ENCODE results near the gene KCNK5.

Gene KCNK5

GRCh38 chr6:39228111-39228971, 934 bp downstream of the KCNK5 start:
- Histone ChIP-seq H3K9ac (no peak overlapping the region), H3K27me3 (peaks cover 33 to 45% (median 41%) of the 10 kb centered on the region in 11 experiments), H4K20me1 (no peaks in the 10 kb centered on the region), H3K27ac (no peak overlapping the region), H3K9me3 (replicated peaks in 1 of 11) (peaks cover 13 to 25% (median 16%) of the 10 kb centered on the region in 11 experiments), H3K36me3 (no peaks in the 10 kb centered on the region), H3K4me2 (no peak overlapping the region), H3K4me1 (peaks cover 0 to 16% (median 10%) of the 10 kb centered on the region in 10 experiments; a peak in 14 of 20 replicates), H3K4me3 (no peak overlapping the region)
- TF ChIP-seq Cebpa-rat (IDR thresholded peaks at IDR 0.05), result no peak

- Histone ChIP-seq H3K27me3 (peaks cover 33 to 45% (median 41%) of the 10 kb centered on the region in 11 experiments), H3K4me3 (no peak overlapping the region), H3K9ac (no peak overlapping the region), H3K36me3 (no peaks in the 10 kb centered on the region), H3K9me3 (replicated peaks in 1 of 11) (peaks cover 14 to 25% (median 19%) of the 10 kb centered on the region in 11 experiments), H3K27ac (no peak overlapping the region), H3K4me1 (peaks cover 0 to 16% (median 11%) of the 10 kb centered on the region in 10 experiments; a peak in 14 of 20 replicates), H4K20me1 (no peaks in the 10 kb centered on the region), H3K4me2 (no peak overlapping the region)
- no peak for TF ChIP-seq Cebpa-rat (IDR thresholded peaks at IDR 0.05)
Measured at GRCh38 chr6:39227476-39227875, 1.8 kb downstream of the KCNK5 start.

- no peak for TF ChIP-seq Cebpa-rat (IDR thresholded peaks at IDR 0.05)
- Histone ChIP-seq H3K4me1 (peaks cover 0 to 16% (median 11%) of the 10 kb centered on the region in 10 experiments; a peak in 14 of 20 replicates), H3K36me3 (no peaks in the 10 kb centered on the region), H3K4me2 (peak overlapping the region in 6 of 11 experiments; percentile 31 to 74 (median 62); a peak in 11 of 22 replicates), H3K27me3 (peaks cover 33 to 45% (median 41%) of the 10 kb centered on the region in 11 experiments), H3K27ac (no peak overlapping the region), H4K20me1 (no peaks in the 10 kb centered on the region), H3K9ac (no peak overlapping the region), H3K4me3 (no peak overlapping the region), H3K9me3 (replicated peaks in 1 of 11) (peaks cover 14 to 29% (median 22%) of the 10 kb centered on the region in 11 experiments)
Measured at GRCh38 chr6:39226639-39227329, 2.5 kb downstream of the KCNK5 start.

- peaks cover 33 to 45% (median 39%) of the 10 kb centered on the region in 11 experiments for H3K27me3 ChIP-seq
- TF ChIP-seq Cebpa-rat (IDR thresholded peaks at IDR 0.05), result no peak
- no peaks in the 10 kb centered on the region for H3K36me3 ChIP-seq
- H3K4me2 ChIP-seq, result peak overlapping the region in 9 of 11 experiments; percentile 2 to 74 (median 61); a peak in 13 of 22 replicates
- no peaks in the 10 kb centered on the region for H4K20me1 ChIP-seq
- no peak overlapping the region for H3K9ac ChIP-seq
- H3K4me3 ChIP-seq, result no peak overlapping the region
- peaks cover 0 to 16% (median 11%) of the 10 kb centered on the region in 10 experiments; a peak in 14 of 20 replicates for H3K4me1 ChIP-seq
- H3K27ac ChIP-seq, result no peak overlapping the region
- H3K9me3 ChIP-seq (replicated peaks in 1 of 11), result peaks cover 14 to 29% (median 22%) of the 10 kb centered on the region in 11 experiments
Measured at GRCh38 chr6:39225946-39226437, 3.3 kb downstream of the KCNK5 start.

- H3K4me1 ChIP-seq, result peaks cover 0 to 16% (median 11%) of the 10 kb centered on the region in 10 experiments; a peak in 14 of 20 replicates
- H3K36me3 ChIP-seq, result no peaks in the 10 kb centered on the region
- H4K20me1 ChIP-seq, result no peaks in the 10 kb centered on the region
- no peak overlapping the region for H3K9ac ChIP-seq
- H3K27me3 ChIP-seq, result peaks cover 33 to 41% (median 35%) of the 10 kb centered on the region in 11 experiments
- peak overlapping the region in 6 of 11 experiments; percentile 17 to 74 (median 62); a peak in 10 of 22 replicates for H3K4me2 ChIP-seq
- H3K27ac ChIP-seq, result no peak overlapping the region
- no peak overlapping the region for H3K4me3 ChIP-seq
- no peak for TF ChIP-seq Cebpa-rat (IDR thresholded peaks at IDR 0.05)
- peaks cover 14 to 29% (median 22%) of the 10 kb centered on the region in 11 experiments for H3K9me3 ChIP-seq (replicated peaks in 1 of 11)
Measured at GRCh38 chr6:39225543-39225942, 3.7 kb downstream of the KCNK5 start.

- TF ChIP-seq Cebpa-rat (IDR thresholded peaks at IDR 0.05), result no peak
- peaks cover 24 to 32% (median 26%) of the 10 kb centered on the region in 11 experiments for H3K27me3 ChIP-seq
- no peak overlapping the region for H3K9ac ChIP-seq
Measured at GRCh38 chr6:39224523-39225182, 4.6 kb downstream of the KCNK5 start.

GRCh38 chr6:39224011-39224410, 5.3 kb downstream of the KCNK5 start:
- TF ChIP-seq Cebpa-rat (IDR thresholded peaks at IDR 0.05), result no peak
- no peaks in the 10 kb centered on the region for H4K20me1 ChIP-seq
- peaks cover 0 to 19% (median 12%) of the 10 kb centered on the region in 10 experiments; a peak in 14 of 20 replicates for H3K4me1 ChIP-seq
- H3K4me3 ChIP-seq, result no peak overlapping the region
- H3K27me3 ChIP-seq, result peaks cover 18 to 26% (median 20%) of the 10 kb centered on the region in 11 experiments
- H3K27ac ChIP-seq, result no peak overlapping the region
- H3K9me3 ChIP-seq (replicated peaks in 1 of 11), result peaks cover 8 to 23% (median 16%) of the 10 kb centered on the region in 11 experiments
- no peaks in the 10 kb centered on the region for H3K36me3 ChIP-seq
- H3K9ac ChIP-seq, result no peak overlapping the region
- peak overlapping the region in 6 of 11 experiments; percentile 1 to 40 (median 26); a peak in 3 of 22 replicates for H3K4me2 ChIP-seq

More at GRCh38 chr6:39224523-39225182, 4.6 kb downstream of the KCNK5 start:
- H3K9me3 ChIP-seq (replicated peaks in 1 of 11), result peaks cover 14 to 29% (median 22%) of the 10 kb centered on the region in 11 experiments
- no peak overlapping the region for H3K4me3 ChIP-seq
- H3K4me2 ChIP-seq, result no peak overlapping the region
- no peaks in the 10 kb centered on the region for H4K20me1 ChIP-seq
- H3K36me3 ChIP-seq, result no peaks in the 10 kb centered on the region
- peaks cover 0 to 16% (median 11%) of the 10 kb centered on the region in 10 experiments; a peak in 14 of 20 replicates for H3K4me1 ChIP-seq
- no peak overlapping the region for H3K27ac ChIP-seq

- peaks cover 13 to 21% (median 15%) of the 10 kb centered on the region in 11 experiments for H3K27me3 ChIP-seq
- H3K9ac ChIP-seq, result no peak overlapping the region
- H3K4me1 ChIP-seq, result peaks cover 0 to 24% (median 15%) of the 10 kb centered on the region in 10 experiments; a peak in 14 of 20 replicates
- H3K9me3 ChIP-seq (replicated peaks in 1 of 11), result peaks cover 4 to 18% (median 12%) of the 10 kb centered on the region in 11 experiments; a peak in 18 of 22 replicates
- no peak overlapping the region for H3K4me3 ChIP-seq
- no peaks in the 10 kb centered on the region for H3K36me3 ChIP-seq
- no peaks in the 10 kb centered on the region for H4K20me1 ChIP-seq
- no peak overlapping the region for H3K27ac ChIP-seq
- TF ChIP-seq Cebpa-rat (IDR thresholded peaks at IDR 0.05), result no peak
- H3K4me2 ChIP-seq, result peak overlapping the region in 6 of 11 experiments; percentile 1 to 40 (median 26); a peak in 6 of 22 replicates
Measured at GRCh38 chr6:39223555-39223954, 5.7 kb downstream of the KCNK5 start.

Measured in BLaER1 treated with 17β-estradiol and CSF1 and Interleukin-3, amounts not matched to agents 10 nM and 100 nM (cell line).